NB4 (cell line): ENCODE results near the gene SLC43A3.
A peak's percentile ranks its signal among the peaks of the same experiment; 100 is the strongest.

Source experiments
- DNase-seq: peaks from one replicate; pipeline ENCODE4 v3.0.0; 2010; ENCODE audit warnings: low read depth
- H3K4me3 ChIP-seq: one replicate; pipeline ENCODE4 v1.5.1; 2011; ENCODE audit warnings: mild to moderate bottlenecking, low read depth, low read length, moderate library complexity
- MYC ChIP-seq: IDR thresholded peaks from 2 replicates; pipeline ENCODE4 v1.6.1; 2011; ENCODE audit warnings: low read depth, low read length
- POLR2A ChIP-seq: IDR thresholded peaks from 2 replicates; pipeline ENCODE4 v1.6.1; 2011; ENCODE audit warnings: mild to moderate bottlenecking; ENCODE audit not compliant: insufficient read length; ENCODE audit errors: extremely low read depth
- TF ChIP-seq, protein P1 (sequence below): IDR thresholded peaks from 2 replicates; pipeline ENCODE4 v1.6.1; 2011; ENCODE audit warnings: low read depth, low read length
- TF ChIP-seq, protein P2 (sequence below): IDR thresholded peaks from one replicate; pipeline ENCODE4 v1.5.1; 2012; ENCODE audit warnings: low read depth, low read length

Gene SLC43A3

DNA sequence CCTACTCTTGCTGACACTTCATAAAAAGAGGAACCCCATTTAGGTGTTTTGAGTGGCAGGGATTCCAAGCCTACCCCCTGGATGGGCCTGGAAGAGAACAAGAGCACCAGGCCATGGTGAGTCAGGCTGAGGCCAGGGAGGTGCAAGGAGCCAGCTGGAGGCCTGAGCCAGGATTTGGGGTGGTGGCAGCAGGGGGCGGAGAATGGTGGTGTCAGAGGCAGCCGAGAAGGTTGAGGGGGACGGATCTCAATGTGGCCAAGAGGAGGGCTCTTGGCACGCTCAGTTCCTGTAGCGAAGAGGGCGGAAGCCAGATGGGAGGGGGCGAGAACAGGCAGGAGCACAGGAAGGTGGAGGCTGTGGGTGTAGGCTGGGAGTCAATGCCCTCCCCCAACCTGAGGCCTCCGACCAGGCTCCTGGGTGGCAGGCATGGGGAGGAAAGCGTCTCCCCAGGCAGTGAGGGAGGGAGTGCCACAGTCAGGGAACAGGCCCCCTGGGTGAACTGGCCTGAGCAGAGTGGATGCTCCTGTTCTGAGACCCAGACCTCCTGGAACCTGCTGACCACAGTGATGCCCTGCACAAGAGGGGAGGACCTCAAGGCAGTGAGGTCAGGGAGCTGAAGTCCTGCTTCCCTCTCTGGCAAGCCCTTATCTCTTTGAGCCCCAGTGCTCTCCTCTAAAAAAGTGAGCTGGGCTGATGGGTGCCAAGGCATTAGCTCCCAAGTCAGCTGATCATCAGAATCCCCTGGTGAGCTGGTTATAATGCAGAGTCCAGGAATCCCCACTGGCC is 47.3 kb upstream of the SLC43A3 start:
- peak overlapping the region; percentile 17 for H3K4me3 ChIP-seq
- DNase-seq: peak; percentile 94
- TF ChIP-seq POLR2A (no peak), MYC (no peak)
- TF ChIP-seq, protein P1, sequence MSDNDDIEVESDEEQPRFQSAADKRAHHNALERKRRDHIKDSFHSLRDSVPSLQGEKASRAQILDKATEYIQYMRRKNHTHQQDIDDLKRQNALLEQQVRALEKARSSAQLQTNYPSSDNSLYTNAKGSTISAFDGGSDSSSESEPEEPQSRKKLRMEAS: no peak
- TF ChIP-seq, protein P2, sequence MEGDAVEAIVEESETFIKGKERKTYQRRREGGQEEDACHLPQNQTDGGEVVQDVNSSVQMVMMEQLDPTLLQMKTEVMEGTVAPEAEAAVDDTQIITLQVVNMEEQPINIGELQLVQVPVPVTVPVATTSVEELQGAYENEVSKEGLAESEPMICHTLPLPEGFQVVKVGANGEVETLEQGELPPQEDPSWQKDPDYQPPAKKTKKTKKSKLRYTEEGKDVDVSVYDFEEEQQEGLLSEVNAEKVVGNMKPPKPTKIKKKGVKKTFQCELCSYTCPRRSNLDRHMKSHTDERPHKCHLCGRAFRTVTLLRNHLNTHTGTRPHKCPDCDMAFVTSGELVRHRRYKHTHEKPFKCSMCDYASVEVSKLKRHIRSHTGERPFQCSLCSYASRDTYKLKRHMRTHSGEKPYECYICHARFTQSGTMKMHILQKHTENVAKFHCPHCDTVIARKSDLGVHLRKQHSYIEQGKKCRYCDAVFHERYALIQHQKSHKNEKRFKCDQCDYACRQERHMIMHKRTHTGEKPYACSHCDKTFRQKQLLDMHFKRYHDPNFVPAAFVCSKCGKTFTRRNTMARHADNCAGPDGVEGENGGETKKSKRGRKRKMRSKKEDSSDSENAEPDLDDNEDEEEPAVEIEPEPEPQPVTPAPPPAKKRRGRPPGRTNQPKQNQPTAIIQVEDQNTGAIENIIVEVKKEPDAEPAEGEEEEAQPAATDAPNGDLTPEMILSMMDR: no peak

DNA sequence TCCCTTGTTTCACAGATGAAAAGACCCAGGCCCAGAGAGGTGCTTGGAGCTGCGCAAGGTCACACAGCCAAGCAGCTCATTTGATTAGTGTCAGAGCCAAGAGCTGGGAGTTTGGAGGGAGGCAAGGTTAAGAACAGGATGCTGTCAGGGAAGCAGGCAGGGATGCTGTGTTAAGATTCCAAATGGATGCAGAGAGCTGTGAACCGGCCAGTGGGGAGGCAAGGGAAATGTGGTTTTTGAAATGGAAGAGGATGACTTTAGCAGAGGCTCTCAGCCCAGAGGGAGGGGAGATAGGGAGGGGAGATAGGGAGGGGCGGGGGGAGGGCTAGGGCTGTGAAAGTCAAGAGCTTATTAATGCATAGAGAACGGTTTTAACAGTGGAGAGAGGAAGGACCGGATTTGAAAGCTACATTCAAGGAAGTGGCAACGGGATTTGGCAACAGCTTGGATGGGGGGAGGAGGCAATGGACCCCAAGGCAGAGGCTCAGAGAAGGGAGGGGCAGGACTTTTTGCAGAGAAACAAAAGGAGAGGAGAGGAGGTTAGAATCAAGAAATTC is 46.4 kb upstream of the SLC43A3 start:
- no peak for TF ChIP-seq MYC
- TF ChIP-seq POLR2A: no peak
- TF ChIP-seq, protein P2: no peak
- TF ChIP-seq, protein P1: no peak
- DNase-seq: peak; percentile 90
- H3K4me3 ChIP-seq: no peak overlapping the region

DNA sequence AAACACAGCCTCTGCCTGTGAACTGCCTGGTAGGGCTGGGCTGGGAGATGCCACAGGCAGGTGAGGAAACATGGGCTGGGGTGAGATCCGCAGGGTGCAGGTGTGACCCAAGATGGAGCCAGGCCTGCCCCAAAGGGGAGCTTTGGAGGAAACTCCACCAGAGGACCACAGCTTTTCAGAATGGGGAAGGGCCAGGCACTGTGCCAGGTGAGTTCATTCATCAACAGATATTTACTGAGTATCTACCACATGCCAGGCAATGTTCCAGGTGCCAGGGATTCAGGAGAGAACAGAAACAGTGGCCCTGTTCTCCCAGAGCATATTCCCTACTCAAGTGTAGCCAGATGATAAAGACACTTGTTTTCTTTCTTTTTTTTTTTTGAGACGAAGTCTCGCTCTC is 44.6 kb upstream of the SLC43A3 start:
- TF ChIP-seq MYC (no peak), POLR2A (no peak)
- TF ChIP-seq, protein P1: no peak
- TF ChIP-seq, protein P2: no peak
- DNase-seq: no peak
- no peak overlapping the region for H3K4me3 ChIP-seq

DNA sequence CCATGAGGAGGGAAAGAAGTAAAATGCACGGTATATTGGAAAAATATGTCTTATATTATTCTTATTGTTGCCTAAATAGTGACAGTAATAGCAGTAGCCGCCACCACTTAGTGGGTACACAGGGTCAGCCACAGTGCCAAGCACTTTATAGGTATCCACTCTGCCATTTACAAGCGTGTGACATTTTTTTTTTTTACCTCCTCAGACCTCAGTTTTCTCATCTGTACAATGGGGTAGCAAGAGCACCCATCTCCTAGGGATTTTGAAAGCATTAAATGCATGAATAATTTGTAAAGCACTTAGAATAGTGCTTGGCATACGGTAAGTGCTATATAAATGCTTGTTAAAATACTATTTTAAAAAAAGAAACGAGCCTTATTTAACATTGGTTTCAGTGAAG is 42.3 kb upstream of the SLC43A3 start:
- TF ChIP-seq, protein P1: no peak
- TF ChIP-seq POLR2A (no peak), MYC (no peak)
- TF ChIP-seq, protein P2: no peak
- no peak overlapping the region for H3K4me3 ChIP-seq
- no peak for DNase-seq

DNA sequence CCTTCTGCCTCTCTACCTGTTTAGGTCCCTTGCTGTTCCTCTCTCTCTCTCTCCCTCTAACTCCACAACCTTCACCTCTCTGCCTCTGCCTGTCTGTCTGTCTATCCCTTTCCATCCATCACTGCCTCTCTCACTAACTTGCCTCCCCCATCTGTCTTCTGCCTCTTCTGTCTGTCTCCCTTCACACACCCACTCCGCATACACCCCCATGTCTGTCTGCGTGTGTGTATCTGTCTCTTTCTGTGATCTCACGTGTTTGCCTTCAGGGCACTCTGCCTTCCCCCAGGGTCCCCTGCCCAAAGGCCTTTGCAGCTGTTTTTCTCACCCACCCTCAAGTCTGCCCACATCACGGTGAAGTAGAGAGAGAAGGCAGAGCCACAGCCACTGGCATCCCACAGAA is 41.4 kb upstream of the SLC43A3 start:
- DNase-seq: no peak
- H3K4me3 ChIP-seq: no peak overlapping the region
- TF ChIP-seq POLR2A (no peak), MYC (no peak)
- TF ChIP-seq, protein P2: no peak
- TF ChIP-seq, protein P1: no peak
